Transverse colon (tissue), 4 donors: Measurements from ENCODE around the gene AKAP7. TPM values are rescaled to one million over a fixed set of nuclear protein-coding genes. Genes with fewer than 3 reads are reported as not detected.

ENCODE experiments used
- DNase-seq: peaks from one replicate; pipeline ENCODE4 v3.0.0-alpha.2; 2019
- H3K27ac ChIP-seq, 4 donors: fragments of 200-600 bp; sonication (generic); 2 replicates each; pipeline ENCODE4 v1.5.1; 2016 to 2018; ENCODE audit warnings: inconsistent platforms in 4 of 4
- H3K27me3 ChIP-seq: fragments of 200-600 bp; sonication (generic); 2 replicates; pipeline ENCODE4 v1.5.1; 2017; ENCODE audit warnings: inconsistent platforms
- H3K36me3 ChIP-seq, 4 donors: fragments of 200-600 bp; sonication (generic); 2 replicates each; pipeline ENCODE4 v1.5.1; 2017 to 2019; ENCODE audit warnings: inconsistent platforms in 4 of 4
- H3K4me1 ChIP-seq, 4 donors: fragments of 200-600 bp; sonication (generic); 2 replicates each; pipeline ENCODE4 v1.5.1; 2017 to 2020; ENCODE audit warnings: inconsistent platforms in 4 of 4
- H3K4me3 ChIP-seq, 4 donors: fragments of 200-600 bp; sonication (generic); 1 replicate in 1 of 4; 2 replicates in 3 of 4; pipeline versions ENCODE4 v1.5.1 to v1.6.1; 2017 to 2019; ENCODE audit warnings: inconsistent platforms in 4 of 4
- H3K9me3 ChIP-seq, 2 donors: fragments of 200-600 bp; sonication (generic); 2 replicates each; pipeline ENCODE4 v1.5.1; 2017 to 2019; ENCODE audit warnings: inconsistent platforms in 2 of 2
- CTCF ChIP-seq, 5 experiments: fragments of 200-600 bp in 3 of 5; fragments of 450-650 bp in 2 of 5; sonication (generic) in 3 of 5; IDR thresholded peaks; 1 replicate in 2 of 5; 2 replicates in 3 of 5; pipeline ENCODE4 v1.5.1; 2016 to 2017; ENCODE audit warnings: antibody characterized with exemption in 5 of 5, inconsistent platforms in 3 of 5, mild to moderate bottlenecking in 2 of 5, moderate library complexity in 1 of 5
- EP300 ChIP-seq: sonication (generic); formaldehyde crosslinking; IDR thresholded peaks from one replicate; pipeline ENCODE4 v1.6.1; 2017; ENCODE audit warnings: antibody characterized with exemption, low read depth
- POLR2A ChIP-seq: fragments of 450-650 bp; IDR thresholded peaks from one replicate; pipeline ENCODE4 v1.6.1; 2016; ENCODE audit warnings: antibody characterized with exemption, mild to moderate bottlenecking, moderate library complexity
- POLR2AphosphoS5 ChIP-seq, 3 donors: sonication (generic); formaldehyde crosslinking; IDR thresholded peaks; one replicate each; pipeline ENCODE4 v1.6.1; 2016; ENCODE audit warnings: antibody characterized with exemption in 3 of 3
- WGBS, 2 donors: methylation state at CpG; one replicate each; pipeline ENCODE4 v1.1.5; 2018; ENCODE audit warnings: low coverage in 1 of 2; 5-methylcytosine and 5-hydroxymethylcytosine counted together
- in situ Hi-C, 4 donors: fragments of 200-750 bp; cut with MboI; loops; one replicate each; pipeline versions ENCODE4 v1.15.0 to v1.15.1; 2017; ENCODE audit warnings: low sequenced_read_pairs in 3 of 4, low pct_ligation_motif_present in 1 of 4, low pct_unique_long_range_greater_than_20kb in 1 of 4
- intact Hi-C: fragments of 100-400 bp; cut with DNase I; formaldehyde crosslinking; loops from one replicate; pipeline ENCODE4 v1.15.1; 2023; ENCODE audit warnings: low total_unique reads
- total RNA-seq, 4 donors: library from RNA; depleted of rRNA; stranded (reverse); fragments of >200 nt; gene quantifications; one replicate each; pipeline ENCODE4 v1.1.0, GENCODE V29; 2016

Gene AKAP7
- total RNA-seq, 4 donors from 2014 or later = 4.9 to 19.1 (median 12.0) TPM

- Histone ChIP-seq H3K9me3 (no peaks in the 10 kb centered on the region), H3K4me3 (no peak overlapping the region), H3K4me1 (no peaks in the 10 kb centered on the region), H3K27me3 (no peaks in the 10 kb centered on the region), H3K27ac (no peak overlapping the region), H3K36me3 (no peaks in the 10 kb centered on the region)
- no peak for DNase-seq
- TF ChIP-seq POLR2AphosphoS5 (IDR thresholded peaks at IDR 0.05) (no peak), EP300 (no peak)
- intact Hi-C loops (no loop called here), in situ Hi-C loops (no loop called here)
- WGBS, 2 donors = 95 to 97% methylated on average over 4 of the region's 4 CpGs
Observed at GRCh38 chr6:131275273-131275672, 140.0 kb downstream of the AKAP7 start.

- TF ChIP-seq CTCF (IDR thresholded peaks at IDR 0.05) = no peak
- no peak for TF ChIP-seq EP300
- TF ChIP-seq POLR2AphosphoS5 (IDR thresholded peaks at IDR 0.05) = no peak
- no peak for TF ChIP-seq POLR2A
- intact Hi-C loops = no loop called here
- H3K4me3 ChIP-seq = no peak overlapping the region
- H3K36me3 ChIP-seq = no peaks in the 10 kb centered on the region
- H3K4me1 ChIP-seq = no peaks in the 10 kb centered on the region
- no peaks in the 10 kb centered on the region for H3K9me3 ChIP-seq
- 93 to 100% methylated on average over 1 of the region's 1 CpG for WGBS, 2 donors
- DNase-seq = no peak
- in situ Hi-C loops = no loop called here
- no peak overlapping the region for H3K27ac ChIP-seq
- no peaks in the 10 kb centered on the region for H3K27me3 ChIP-seq
Observed at GRCh38 chr6:131277591-131277990, 142.3 kb downstream of the AKAP7 start.

- no peaks in the 10 kb centered on the region for H3K27me3 ChIP-seq
- TF ChIP-seq CTCF (IDR thresholded peaks at IDR 0.05) (no peak), POLR2A (peak; percentile 10), EP300 (no peak), POLR2AphosphoS5 (IDR thresholded peaks at IDR 0.05) (no peak)
- in situ Hi-C loops = no loop called here
- H3K9me3 ChIP-seq = no peaks in the 10 kb centered on the region
- WGBS, 2 donors = 60 to 71% methylated on average over 16 of the region's 16 CpGs
- no peak overlapping the region for H3K4me3 ChIP-seq
- no peaks in the 10 kb centered on the region for H3K4me1 ChIP-seq
- intact Hi-C loops = no loop called here
- peak; percentile 41 for DNase-seq
- no peaks in the 10 kb centered on the region for H3K36me3 ChIP-seq
- peak overlapping the region in 3 of 4 donors; percentile 7 to 18 (median 12) for H3K27ac ChIP-seq
Observed at GRCh38 chr6:131281471-131282270, 146.4 kb downstream of the AKAP7 start.

- intact Hi-C loops (no loop called here), in situ Hi-C loops (no loop called here)
- Histone ChIP-seq H3K4me1 (no peaks in the 10 kb centered on the region), H3K27ac (no peak overlapping the region), H3K4me3 (no peak overlapping the region), H3K9me3 (no peaks in the 10 kb centered on the region), H3K27me3 (no peaks in the 10 kb centered on the region), H3K36me3 (no peaks in the 10 kb centered on the region)
- DNase-seq = no peak
- WGBS, 2 donors = 88% methylated on average over 5 of the region's 5 CpGs
- TF ChIP-seq CTCF (IDR thresholded peaks at IDR 0.05) = no peak
- no peak for TF ChIP-seq EP300
- no peak for TF ChIP-seq POLR2A
- no peak for TF ChIP-seq POLR2AphosphoS5 (IDR thresholded peaks at IDR 0.05)
Observed at GRCh38 chr6:131282365-131282764, 147.1 kb downstream of the AKAP7 start.
